Peyer's patch (tissue), 4 donors: Measurements from ENCODE around the gene NKAIN2.

Source experiments
- POLR2A ChIP-seq, 2 donors: fragments of 450-650 bp; IDR thresholded peaks; one replicate each; pipeline ENCODE4 v1.5.1; 2017; ENCODE audit warnings: antibody characterized with exemption in 2 of 2, mild to moderate bottlenecking in 2 of 2, moderate library complexity in 2 of 2
- TF ChIP-seq, protein P1 (sequence below), 6 experiments: fragments of 450-650 bp in 4 of 6; fragments of 200-600 bp in 2 of 6; sonication (generic) in 1 of 6; IDR thresholded peaks; one replicate each; pipeline ENCODE4 v1.5.1; 2017 to 2019; ENCODE audit warnings: antibody characterized with exemption in 6 of 6, mild to moderate bottlenecking in 3 of 6, moderate library complexity in 1 of 6

DNA sequence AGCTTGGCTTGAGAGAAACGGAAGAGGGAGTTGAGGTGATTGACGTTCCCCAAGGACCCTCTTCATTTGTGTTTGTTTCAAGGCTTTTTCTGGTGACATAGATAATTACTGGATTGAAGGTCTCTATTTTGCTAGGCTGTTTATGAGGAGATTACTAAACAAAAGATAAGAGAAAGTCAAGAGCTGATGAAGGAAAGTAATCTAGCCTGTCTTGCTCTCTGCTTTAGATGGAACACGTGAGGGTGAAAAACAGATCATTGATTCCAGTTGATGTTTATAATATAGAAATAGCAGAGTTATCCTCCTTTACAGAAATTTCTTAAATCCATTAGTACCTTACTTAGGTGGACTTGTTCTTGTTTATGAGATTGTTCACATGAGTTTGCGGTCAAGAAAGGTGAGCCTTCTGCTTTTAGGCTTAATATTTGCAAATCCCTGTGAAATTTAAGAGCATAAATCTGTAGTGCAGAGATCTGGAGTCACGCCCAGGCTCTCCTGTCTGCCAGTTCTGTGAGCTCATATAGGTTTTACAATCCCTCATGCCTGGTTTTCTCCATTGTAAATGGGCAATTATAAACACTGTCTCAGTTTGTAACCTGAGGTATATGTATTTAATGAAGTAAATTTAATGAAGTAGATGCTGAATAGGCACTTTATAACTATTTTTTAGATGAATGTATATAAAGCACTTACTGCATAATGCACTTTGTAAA, 272.8 kb downstream of the NKAIN2 start:
- TF ChIP-seq, protein P1, sequence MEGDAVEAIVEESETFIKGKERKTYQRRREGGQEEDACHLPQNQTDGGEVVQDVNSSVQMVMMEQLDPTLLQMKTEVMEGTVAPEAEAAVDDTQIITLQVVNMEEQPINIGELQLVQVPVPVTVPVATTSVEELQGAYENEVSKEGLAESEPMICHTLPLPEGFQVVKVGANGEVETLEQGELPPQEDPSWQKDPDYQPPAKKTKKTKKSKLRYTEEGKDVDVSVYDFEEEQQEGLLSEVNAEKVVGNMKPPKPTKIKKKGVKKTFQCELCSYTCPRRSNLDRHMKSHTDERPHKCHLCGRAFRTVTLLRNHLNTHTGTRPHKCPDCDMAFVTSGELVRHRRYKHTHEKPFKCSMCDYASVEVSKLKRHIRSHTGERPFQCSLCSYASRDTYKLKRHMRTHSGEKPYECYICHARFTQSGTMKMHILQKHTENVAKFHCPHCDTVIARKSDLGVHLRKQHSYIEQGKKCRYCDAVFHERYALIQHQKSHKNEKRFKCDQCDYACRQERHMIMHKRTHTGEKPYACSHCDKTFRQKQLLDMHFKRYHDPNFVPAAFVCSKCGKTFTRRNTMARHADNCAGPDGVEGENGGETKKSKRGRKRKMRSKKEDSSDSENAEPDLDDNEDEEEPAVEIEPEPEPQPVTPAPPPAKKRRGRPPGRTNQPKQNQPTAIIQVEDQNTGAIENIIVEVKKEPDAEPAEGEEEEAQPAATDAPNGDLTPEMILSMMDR (IDR thresholded peaks at IDR 0.05) = no peak
- no peak for TF ChIP-seq POLR2A (IDR thresholded peaks at IDR 0.05)
